Smooth muscle cell of the brain vasculature (primary cell): ENCODE measurements around the gene ABHD10.
"Not testable (repeated sequence)": the region's sequence is repeated elsewhere in the genome, so short reads cannot be mapped to it uniquely, and the experiment has no call there.

Experiments
- DNase-seq: peaks from one replicate; pipeline ENCODE4 v3.0.0-alpha.2; 2012; ENCODE audit warnings: low read depth, low spot score

The ABHD10 gene

GRCh38 chr3:112032098-112032731 lies 53.4 kb downstream of the ABHD10 start:
- no peak for DNase-seq

DNA sequence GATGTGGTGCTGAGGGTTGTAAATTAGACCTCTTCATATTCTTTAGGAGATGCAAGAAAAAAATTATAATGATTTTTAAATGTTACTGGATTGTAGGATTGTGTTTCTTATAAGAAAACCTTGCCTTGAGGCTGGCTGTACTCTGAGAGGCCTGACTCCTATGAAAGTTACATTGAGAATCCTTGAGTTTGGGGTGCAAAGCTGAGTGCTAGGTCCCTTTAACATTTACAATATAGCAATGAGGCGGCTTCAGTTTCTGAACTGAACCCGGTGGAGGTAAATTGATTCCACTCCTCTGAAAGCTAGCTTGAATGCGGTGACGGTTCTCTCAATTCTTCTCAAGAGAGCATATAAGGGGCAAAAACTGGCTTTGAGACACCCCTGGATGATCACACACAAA lies 55.6 kb downstream of the ABHD10 start, which contains the start of gene TMPRSS7:
Gene TMPRSS7 (plus strand): TSS at position 301 of the 400 bp plus-strand sequence. CDS start 110 bp downstream, outside the sequence.
- DNase-seq: no peak

DNA sequence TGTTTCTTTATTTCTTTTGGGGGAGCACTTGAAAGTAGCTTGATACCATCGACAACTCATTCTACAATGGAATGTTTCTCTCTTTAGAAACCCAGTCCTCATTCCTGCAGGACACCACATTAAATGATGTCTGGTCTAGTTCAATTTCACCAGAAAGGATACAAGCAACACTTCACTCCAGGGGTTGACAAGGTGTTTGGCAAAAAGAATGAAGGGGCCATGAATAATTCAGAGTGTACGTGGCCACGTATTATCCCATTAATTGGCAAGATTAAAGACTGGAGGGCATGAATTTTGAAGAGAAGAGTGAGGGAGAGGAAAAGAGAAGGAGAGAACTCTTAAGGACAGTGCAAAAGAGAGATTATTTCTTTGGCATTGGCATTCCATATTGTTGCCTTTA lies 56.4 kb downstream of the ABHD10 start:
- no peak for DNase-seq

DNA sequence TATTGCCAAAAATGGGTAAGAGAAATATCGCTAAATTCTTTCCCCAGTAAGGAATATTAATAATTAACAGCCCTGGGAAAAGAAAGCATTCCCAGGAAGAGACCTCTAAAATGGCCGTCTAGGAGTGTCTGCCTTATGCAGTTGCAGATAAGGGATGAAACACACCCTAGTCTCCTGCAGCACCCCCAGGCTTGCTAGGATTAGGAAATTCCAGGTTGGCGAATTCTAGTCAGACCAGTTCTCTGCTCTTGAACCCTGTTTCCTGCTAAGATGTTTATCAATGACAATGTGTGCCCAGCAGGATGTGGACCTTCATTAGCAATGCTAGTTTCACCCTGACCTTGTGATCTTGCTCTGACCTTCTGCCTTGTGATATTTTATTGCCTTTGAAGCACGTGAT lies 58.4 kb downstream of the ABHD10 start:
- not testable (repeated sequence) for DNase-seq

GRCh38 chr3:112038863-112039262 lies 60.0 kb downstream of the ABHD10 start:
- DNase-seq: no peak

GRCh38 chr3:112041321-112041720 lies 62.5 kb downstream of the ABHD10 start:
- DNase-seq: no peak

- no peak for DNase-seq
These were observed 64.0 kb downstream of the ABHD10 start for GRCh38 chr3:112042842-112043280.
